Nephron (organoid): ENCODE measurements around the gene PNLDC1.

Source experiments
- H3K27ac Mint-ChIP-seq, 3 experiments: 2 replicates each; pipeline ENCODE4 v1.8.0; 2020; ENCODE audit warnings: mixed read lengths in 3 of 3, mild to moderate bottlenecking in 2 of 3, moderate library complexity in 1 of 3
- H3K27me3 Mint-ChIP-seq: 2 replicates; pipeline ENCODE4 v1.8.0; 2021; ENCODE audit warnings: low read depth, mild to moderate bottlenecking, moderate library complexity, mixed read lengths
- H3K36me3 Mint-ChIP-seq: 2 replicates; pipeline ENCODE4 v1.8.0; 2020; ENCODE audit warnings: low read depth, mixed read lengths
- H3K4me1 Mint-ChIP-seq: 2 replicates; pipeline ENCODE4 v1.8.0; 2020; ENCODE audit warnings: mixed read lengths
- H3K4me3 Mint-ChIP-seq, 3 experiments: 2 replicates each; pipeline ENCODE4 v1.8.0; 2020; ENCODE audit warnings: mild to moderate bottlenecking in 3 of 3, mixed read lengths in 3 of 3, moderate library complexity in 2 of 3
- H3K9me3 Mint-ChIP-seq: 2 replicates; pipeline ENCODE4 v1.8.0; 2020; ENCODE audit warnings: mixed read lengths
- CTCF ChIP-seq, 3 experiments: fragments of 200-600 bp; sonication (generic); IDR thresholded peaks; one replicate each; pipeline ENCODE4 v1.5.0; 2021; ENCODE audit warnings: antibody characterized with exemption in 3 of 3; ENCODE audit not compliant: unreplicated experiment in 3 of 3

Gene PNLDC1

GRCh38 chr6:159761873-159762680, 38.0 kb upstream of the PNLDC1 start, which contains the start of gene ACAT2:
Gene ACAT2, plus strand, starts transcription at chr6:159762045. Its CDS starts 43 bp downstream, at chr6:159762088.
- peak within 1 kb of the TSS; percentile 89 to 97 (median 90) for H3K4me3 Mint-ChIP-seq
- peak within 1 kb of the TSS; percentile 56 to 99 (median 99) for H3K27ac Mint-ChIP-seq
- no peaks in the 10 kb centered on the region for H3K27me3 Mint-ChIP-seq
- no peak for TF ChIP-seq CTCF (IDR thresholded peaks at IDR 0.05; ENCODE audit: unreplicated experiment in 3 of 3)
- H3K36me3 Mint-ChIP-seq, result peaks cover 37% of the 10 kb centered on the region
- H3K4me1 Mint-ChIP-seq, result peaks cover 17% of the 10 kb centered on the region
- H3K9me3 Mint-ChIP-seq, result no peaks in the 10 kb centered on the region

DNA sequence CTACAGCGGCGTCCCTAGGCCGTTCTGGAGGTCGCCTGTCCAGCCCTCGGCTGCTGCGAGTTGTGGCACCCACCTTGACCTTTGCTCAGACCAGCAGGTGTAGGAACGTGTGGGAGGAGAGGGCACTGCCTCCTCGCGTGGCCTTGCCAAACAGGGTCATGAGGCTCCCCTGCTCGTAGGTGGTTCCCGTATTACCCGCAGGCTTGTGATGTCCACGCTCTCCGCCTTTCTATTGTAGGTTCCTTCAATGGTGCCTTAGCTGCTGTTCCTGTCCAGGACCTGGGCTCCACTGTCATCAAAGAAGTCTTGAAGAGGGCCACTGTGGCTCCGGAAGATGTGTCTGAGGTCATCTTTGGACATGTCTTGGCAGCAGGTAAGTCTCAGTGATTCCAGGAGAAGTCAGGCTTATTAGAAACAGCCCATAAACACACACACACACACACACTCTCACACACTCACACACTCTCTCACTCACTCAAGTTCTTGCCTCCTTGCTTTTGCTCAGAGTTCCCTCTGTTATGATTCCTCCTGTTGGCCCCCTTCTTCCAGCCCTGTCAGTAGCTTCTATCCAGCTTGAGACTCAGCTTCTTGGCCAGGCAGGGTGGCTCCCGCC, 37.3 kb upstream of the PNLDC1 start:
- Mint-ChIP-seq H3K9me3 (no peaks in the 10 kb centered on the region), H3K27ac (peak overlapping the region; percentile 56 to 99 (median 71)), H3K36me3 (peaks cover 41% of the 10 kb centered on the region), H3K27me3 (no peaks in the 10 kb centered on the region), H3K4me1 (peaks cover 17% of the 10 kb centered on the region), H3K4me3 (peak overlapping the region; percentile 89 to 97 (median 90))
- TF ChIP-seq CTCF (IDR thresholded peaks at IDR 0.05; ENCODE audit: unreplicated experiment in 3 of 3), result no peak

- Mint-ChIP-seq H3K9me3 (peaks cover 9% of the 10 kb centered on the region), H3K27ac (no peak overlapping the region), H3K4me1 (no peaks in the 10 kb centered on the region), H3K4me3 (no peak overlapping the region), H3K27me3 (peaks cover 3% of the 10 kb centered on the region), H3K36me3 (peaks cover 68% of the 10 kb centered on the region)
- no peak for TF ChIP-seq CTCF (IDR thresholded peaks at IDR 0.05; ENCODE audit: unreplicated experiment in 3 of 3)
Observed at GRCh38 chr6:159766906-159767305, 33.2 kb upstream of the PNLDC1 start.

DNA sequence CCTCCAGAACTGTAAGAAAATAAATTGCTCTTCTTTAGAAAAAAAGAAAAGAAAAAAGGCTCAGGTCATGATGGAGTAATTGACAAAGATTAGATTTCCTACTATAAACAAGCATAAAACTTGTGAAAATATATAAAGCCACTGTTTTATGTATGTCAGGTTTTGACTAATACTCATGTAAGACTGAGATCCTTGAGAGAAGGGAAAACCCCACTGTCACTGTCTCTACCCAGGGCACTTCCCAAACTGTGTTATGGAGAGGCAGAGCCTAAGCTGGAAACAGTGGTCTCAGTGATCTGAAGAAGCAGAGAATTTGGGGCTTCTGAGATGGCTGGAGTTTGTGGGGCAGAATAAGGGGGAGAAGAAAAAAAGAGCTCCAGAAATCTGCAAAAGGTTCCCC, 30.6 kb upstream of the PNLDC1 start:
- Mint-ChIP-seq H3K4me3 (no peak overlapping the region), H3K4me1 (no peaks in the 10 kb centered on the region), H3K36me3 (peaks cover 84% of the 10 kb centered on the region), H3K27me3 (peaks cover 3% of the 10 kb centered on the region), H3K9me3 (peaks cover 9% of the 10 kb centered on the region), H3K27ac (no peak overlapping the region)
- TF ChIP-seq CTCF (IDR thresholded peaks at IDR 0.05; ENCODE audit: unreplicated experiment in 3 of 3), result no peak

DNA sequence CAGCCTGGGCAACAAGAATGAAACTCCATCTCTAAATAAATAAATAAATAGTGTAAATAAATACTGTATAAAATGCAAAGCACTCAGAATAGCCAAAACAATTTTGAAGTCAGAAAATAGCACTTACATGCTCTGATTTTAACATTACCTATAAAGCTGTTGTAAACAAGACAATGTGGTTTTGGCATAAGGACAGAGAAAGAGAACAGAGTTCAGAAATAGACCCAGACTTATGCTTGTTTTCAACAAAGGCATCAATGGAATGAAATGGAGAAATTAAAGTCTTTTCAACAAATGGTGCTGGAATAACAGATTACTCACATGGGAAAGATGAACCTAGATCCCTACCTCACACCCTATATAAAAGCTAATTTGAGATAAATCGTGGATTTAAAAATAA, 27.9 kb upstream of the PNLDC1 start:
- peaks cover 9% of the 10 kb centered on the region for H3K9me3 Mint-ChIP-seq
- no peak for TF ChIP-seq CTCF (IDR thresholded peaks at IDR 0.05; ENCODE audit: unreplicated experiment in 3 of 3)
- no peak overlapping the region for H3K4me3 Mint-ChIP-seq
- peaks cover 87% of the 10 kb centered on the region for H3K36me3 Mint-ChIP-seq
- H3K27ac Mint-ChIP-seq, result no peak overlapping the region
- H3K27me3 Mint-ChIP-seq, result peaks cover 3% of the 10 kb centered on the region
- H3K4me1 Mint-ChIP-seq, result no peaks in the 10 kb centered on the region
